ENCODE data around the gene TRIM67.

- TF ChIP-seq POLR2A (IDR thresholded peaks at IDR 0.05; ENCODE audit: low read depth, low read length) (peak; percentile 97), POLR2AphosphoS5 (IDR thresholded peaks at IDR 0.05; ENCODE audit: low read depth, low read length) (peak; percentile 96)
These were observed 79.3 kb downstream of the TRIM67 start, which contains the start of gene GNPAT for GRCh38 chr1:231240883-231241735.
